ES-I3 (cell line): ENCODE results near the gene NECTIN3.

Experiments
- H3K36me3 ChIP-seq: 2 replicates; pipeline ENCODE4 v1.6.1; 2013; ENCODE audit warnings: mild to moderate bottlenecking, low read length, control low read depth, moderate library complexity; ENCODE audit not compliant: insufficient read depth
- H3K4me1 ChIP-seq: 2 replicates; pipeline ENCODE4 v1.6.1; 2013; ENCODE audit warnings: mild to moderate bottlenecking, control low read depth, low read length; ENCODE audit not compliant: insufficient read depth
- H3K9ac ChIP-seq: 2 replicates; pipeline ENCODE4 v1.6.1; 2013; ENCODE audit warnings: low read depth, mild to moderate bottlenecking, low read length, moderate library complexity
- H3K9me3 ChIP-seq: 2 replicates; pipeline ENCODE4 v1.6.1; 2013; ENCODE audit warnings: mild to moderate bottlenecking, low read length, moderate library complexity; ENCODE audit not compliant: control insufficient read depth, insufficient read depth

NECTIN3 gene

GRCh38 chr3:111194048-111194447 is 122.4 kb downstream of the NECTIN3 start:
- peaks cover 12% of the 10 kb centered on the region; the same call in 1 of the 2 replicates for H3K36me3 ChIP-seq
- no peaks in the 10 kb centered on the region for H3K9me3 ChIP-seq
- H3K9ac ChIP-seq = no peak overlapping the region
- no peaks in the 10 kb centered on the region; the same call in 1 of the 2 replicates for H3K4me1 ChIP-seq

DNA sequence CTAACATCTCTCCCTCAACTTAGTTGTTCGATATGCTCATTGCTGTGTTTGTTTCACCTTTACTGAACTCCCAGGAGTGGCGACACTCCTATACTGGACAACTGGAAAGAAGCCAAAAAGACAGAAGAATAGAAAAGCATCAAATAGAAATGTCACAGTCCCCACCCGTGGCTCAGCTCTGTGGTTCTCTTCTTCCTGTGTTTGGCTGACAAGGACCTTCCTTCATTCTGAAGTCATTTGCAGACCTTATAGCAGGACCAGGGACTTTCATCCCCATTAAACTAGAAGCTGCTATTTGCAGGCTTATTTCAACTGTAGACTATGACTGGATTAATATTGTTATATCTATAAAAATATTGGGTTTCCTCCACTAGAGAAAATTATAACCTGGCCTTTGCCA is 125.9 kb downstream of the NECTIN3 start:
- Histone ChIP-seq H3K36me3 (peaks cover 12% of the 10 kb centered on the region; the same call in 1 of the 2 replicates), H3K9me3 (no peaks in the 10 kb centered on the region), H3K9ac (no peak overlapping the region), H3K4me1 (peaks cover 8% of the 10 kb centered on the region; the same call in 1 of the 2 replicates)

DNA sequence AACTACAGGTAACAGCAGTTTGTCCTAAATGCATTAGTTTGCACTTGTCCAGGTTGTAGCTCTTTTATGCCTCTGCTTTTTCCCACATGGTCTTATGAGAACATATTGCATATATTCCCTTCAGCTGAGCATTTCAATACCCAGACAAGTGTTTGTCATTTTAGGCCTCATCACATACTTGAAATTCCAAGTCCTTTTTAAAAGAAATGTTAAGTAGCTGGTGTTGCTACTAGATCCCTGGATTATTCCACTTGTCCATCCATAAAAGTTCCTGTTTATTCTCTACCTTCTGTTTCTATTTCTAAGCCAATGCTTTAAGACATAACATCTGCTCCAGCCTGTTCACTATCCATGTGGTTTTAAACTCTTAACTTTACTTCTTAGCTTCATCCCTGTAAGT is 128.4 kb downstream of the NECTIN3 start:
- H3K9ac ChIP-seq = no peak overlapping the region
- H3K9me3 ChIP-seq = no peaks in the 10 kb centered on the region
- peaks cover 1% of the 10 kb centered on the region; the same call in 1 of the 2 replicates for H3K36me3 ChIP-seq
- H3K4me1 ChIP-seq = peaks cover 8% of the 10 kb centered on the region; the same call in 1 of the 2 replicates

- no peaks in the 10 kb centered on the region for H3K9me3 ChIP-seq
- H3K4me1 ChIP-seq = peaks cover 14% of the 10 kb centered on the region
- H3K36me3 ChIP-seq = no peaks in the 10 kb centered on the region
- H3K9ac ChIP-seq = no peak overlapping the region
These were observed 138.5 kb downstream of the NECTIN3 start for GRCh38 chr3:111210003-111210711.

- H3K36me3 ChIP-seq = no peaks in the 10 kb centered on the region
- H3K9ac ChIP-seq = no peak overlapping the region
- peaks cover 14% of the 10 kb centered on the region for H3K4me1 ChIP-seq
- no peaks in the 10 kb centered on the region for H3K9me3 ChIP-seq
These were observed 139.4 kb downstream of the NECTIN3 start for GRCh38 chr3:111210866-111211564.

GRCh38 chr3:111212511-111212910 is 140.9 kb downstream of the NECTIN3 start:
- no peaks in the 10 kb centered on the region for H3K9me3 ChIP-seq
- no peaks in the 10 kb centered on the region for H3K36me3 ChIP-seq
- peaks cover 14% of the 10 kb centered on the region for H3K4me1 ChIP-seq
- no peak overlapping the region for H3K9ac ChIP-seq

- no peaks in the 10 kb centered on the region for H3K36me3 ChIP-seq
- no peak overlapping the region for H3K9ac ChIP-seq
- peaks cover 10% of the 10 kb centered on the region for H3K4me1 ChIP-seq
- H3K9me3 ChIP-seq = no peaks in the 10 kb centered on the region
These were observed 143.9 kb downstream of the NECTIN3 start for GRCh38 chr3:111215481-111215880.

GRCh38 chr3:111218615-111219014 is 147.0 kb downstream of the NECTIN3 start:
- Histone ChIP-seq H3K4me1 (no peaks in the 10 kb centered on the region), H3K36me3 (no peaks in the 10 kb centered on the region), H3K9me3 (no peaks in the 10 kb centered on the region), H3K9ac (no peak overlapping the region)

DNA sequence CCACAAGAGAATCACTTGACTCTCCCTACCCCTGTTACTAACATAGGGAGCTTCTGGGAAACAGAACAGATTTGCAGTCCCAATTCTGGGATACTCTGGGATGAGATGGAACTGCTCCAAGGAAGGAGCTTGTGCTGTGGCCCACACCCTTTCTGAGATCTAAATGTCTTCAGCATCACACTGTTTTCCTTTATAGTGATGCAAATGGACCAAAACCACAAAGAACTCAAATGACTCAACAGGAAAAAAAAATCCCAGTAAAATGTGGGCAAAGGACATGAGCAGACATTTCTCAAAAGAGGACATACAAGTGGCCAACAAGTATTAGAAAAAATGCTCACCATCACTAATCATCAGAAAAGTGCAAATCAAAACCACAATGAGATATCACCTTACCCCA is 155.6 kb downstream of the NECTIN3 start:
- no peak overlapping the region for H3K9ac ChIP-seq
- no peaks in the 10 kb centered on the region for H3K36me3 ChIP-seq
- H3K9me3 ChIP-seq = no peaks in the 10 kb centered on the region; the same call in 1 of the 2 replicates
- peaks cover 7% of the 10 kb centered on the region; the same call in 1 of the 2 replicates for H3K4me1 ChIP-seq

DNA sequence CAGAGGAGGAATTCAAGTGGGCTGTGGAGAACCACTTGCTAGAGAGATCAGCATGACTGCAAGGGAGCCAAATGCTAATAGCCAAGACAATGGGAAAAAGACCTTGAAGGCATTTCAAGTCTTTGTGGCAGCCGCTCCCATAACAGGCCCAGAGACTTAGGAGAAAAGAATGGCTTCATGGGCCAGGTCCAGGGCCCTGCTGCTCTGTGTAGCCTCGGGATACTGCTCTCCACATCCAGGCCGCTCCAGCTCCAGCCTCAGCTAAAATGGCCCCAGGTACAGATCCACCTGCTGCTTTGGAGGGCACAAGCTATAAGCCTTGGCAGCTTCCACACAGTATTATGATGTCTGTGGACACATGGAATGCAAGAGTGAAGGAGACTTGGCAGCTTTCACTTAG is 157.7 kb downstream of the NECTIN3 start:
- H3K9me3 ChIP-seq = no peaks in the 10 kb centered on the region; the same call in 1 of the 2 replicates
- H3K9ac ChIP-seq = no peak overlapping the region
- no peaks in the 10 kb centered on the region for H3K36me3 ChIP-seq
- peaks cover 7% of the 10 kb centered on the region; the same call in 1 of the 2 replicates for H3K4me1 ChIP-seq

GRCh38 chr3:111236836-111237713 is 165.5 kb downstream of the NECTIN3 start:
- Histone ChIP-seq H3K9ac (no peak overlapping the region), H3K4me1 (no peaks in the 10 kb centered on the region), H3K9me3 (no peaks in the 10 kb centered on the region; the same call in 1 of the 2 replicates), H3K36me3 (no peaks in the 10 kb centered on the region)

DNA sequence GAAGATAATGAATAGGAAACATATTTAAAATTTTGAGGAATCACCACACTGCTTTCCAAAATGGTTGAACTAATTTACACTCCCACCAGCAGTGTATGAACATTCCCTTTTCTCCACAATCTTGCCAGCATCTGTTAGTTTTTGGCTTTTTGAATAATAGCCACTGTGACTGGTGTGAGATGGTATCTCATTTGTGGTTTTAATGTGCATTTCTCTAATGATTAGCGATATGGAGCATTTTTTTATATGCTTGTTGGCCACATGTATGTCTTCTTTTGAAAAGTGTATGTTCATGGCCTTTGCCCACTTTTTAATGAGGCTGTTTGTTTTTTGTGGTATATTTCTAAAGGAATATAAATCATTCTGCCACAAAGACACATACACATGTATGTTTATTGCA is 166.3 kb downstream of the NECTIN3 start:
- Histone ChIP-seq H3K36me3 (no peaks in the 10 kb centered on the region), H3K9ac (no peak overlapping the region), H3K9me3 (peaks cover 2% of the 10 kb centered on the region), H3K4me1 (no peaks in the 10 kb centered on the region)

DNA sequence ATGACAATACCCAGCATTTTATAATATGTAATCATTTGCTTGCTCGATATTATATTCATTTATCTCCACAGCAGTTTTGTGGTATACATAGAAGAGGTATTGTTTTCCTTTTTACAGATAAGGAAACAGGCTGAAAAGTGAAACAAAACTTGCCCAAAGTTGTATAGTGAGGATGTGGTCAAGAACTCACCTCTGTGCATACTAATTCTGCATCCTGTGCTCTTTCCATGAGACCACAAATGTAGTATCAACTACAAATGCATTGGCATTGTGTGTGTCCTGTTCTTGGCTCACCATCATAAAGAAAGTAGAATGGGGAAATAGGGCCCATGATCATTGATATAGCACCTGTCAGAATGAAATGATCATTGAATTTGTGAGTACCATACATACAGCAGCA is 167.3 kb downstream of the NECTIN3 start:
- H3K4me1 ChIP-seq = no peaks in the 10 kb centered on the region
- no peak overlapping the region for H3K9ac ChIP-seq
- H3K36me3 ChIP-seq = no peaks in the 10 kb centered on the region
- H3K9me3 ChIP-seq = peaks cover 4% of the 10 kb centered on the region

DNA sequence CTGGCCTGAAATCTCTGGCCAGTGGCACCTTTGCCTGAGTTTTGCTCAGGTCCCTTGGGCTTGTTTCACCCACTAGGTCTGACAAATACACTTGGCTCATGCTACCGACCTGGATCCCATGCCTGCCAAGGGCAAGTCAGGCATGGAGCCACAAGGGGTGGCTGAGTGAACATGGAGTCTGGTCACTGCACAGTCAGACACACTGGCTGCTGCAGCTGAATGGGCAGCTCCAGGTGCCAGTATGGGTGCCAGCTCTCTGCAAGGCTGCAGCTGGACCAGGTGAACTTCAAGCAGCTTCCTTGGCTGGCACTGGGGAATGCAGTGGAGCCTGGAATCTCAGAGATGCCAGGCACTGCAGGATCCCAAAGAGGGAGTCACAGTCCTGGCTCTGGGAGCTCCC is 170.3 kb downstream of the NECTIN3 start:
- Histone ChIP-seq H3K4me1 (no peaks in the 10 kb centered on the region; the same call in 1 of the 2 replicates), H3K9ac (no peak overlapping the region), H3K9me3 (peaks cover 4% of the 10 kb centered on the region; the same call in 1 of the 2 replicates), H3K36me3 (no peaks in the 10 kb centered on the region)
